ENCODE results near the gene SH3BP5. TPM values are rescaled to one million over a fixed set of nuclear protein-coding genes. Genes with fewer than 3 reads are reported as not detected.

SH3BP5 gene
- total and polyA plus RNA-seq, 2 donors (not counting 1 experiment from before 2014, with no cell fraction given): 76.6 to 92.3 TPM

DNA sequence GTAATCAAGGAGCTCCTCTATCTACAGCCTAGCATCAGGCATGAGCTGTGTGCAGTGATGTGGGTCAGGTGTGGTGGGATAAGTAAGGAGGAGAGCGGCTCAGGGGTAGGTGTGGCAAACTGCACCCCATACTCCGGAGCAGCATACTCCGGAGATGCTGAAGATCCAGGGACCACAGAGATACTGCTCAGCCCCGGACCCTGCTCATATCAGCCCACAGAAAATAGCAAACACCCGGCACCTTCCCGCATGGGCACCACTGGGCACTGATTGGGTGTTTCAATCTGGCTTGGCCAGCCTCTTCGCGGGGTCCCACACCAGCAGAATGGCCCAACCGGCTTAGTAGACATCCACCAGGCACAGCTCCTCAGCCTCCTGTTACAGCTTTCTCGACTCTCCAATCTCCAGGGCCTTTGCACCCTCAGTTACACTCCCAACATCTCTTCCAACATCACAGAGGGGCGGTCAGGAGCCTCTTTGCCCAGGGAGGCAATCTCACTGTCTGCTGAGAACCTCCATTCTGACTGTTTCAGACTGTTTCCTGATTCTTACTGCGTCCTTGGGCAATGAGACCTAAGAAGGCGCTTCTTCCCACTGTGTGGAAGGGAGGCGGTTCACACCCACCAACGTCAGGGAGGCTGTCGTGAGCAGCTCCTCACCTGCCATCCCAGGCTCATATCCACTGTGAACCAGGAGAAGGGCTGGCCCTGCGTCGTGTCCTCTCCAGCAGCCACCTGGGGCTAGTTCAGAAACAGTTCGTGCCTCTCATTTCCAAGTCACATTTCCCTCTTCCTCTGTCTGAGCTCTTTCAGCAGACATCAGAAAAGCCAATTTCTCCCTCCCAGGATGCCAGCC lies 66.5 kb downstream of the SH3BP5 start:
- Histone ChIP-seq H3K4me2 (replicated peaks; ENCODE audit: low read depth, low read length, poor library complexity, severe bottlenecking) (no peak overlapping the region), H3K27ac (ENCODE audit: low read length in 2 of 2) (no peak overlapping the region), H3K9me3 (ENCODE audit: control extremely low read depth in 1 of 3, control insufficient read depth in 2 of 3, insufficient read depth in 1 of 3, low read length in 2 of 3) (no peaks in the 10 kb centered on the region), H3K79me2 (ENCODE audit: control insufficient read depth, insufficient read depth, low read length) (peaks cover 97% of the 10 kb centered on the region), H3K36me3 (replicated peaks in 1 of 2; ENCODE audit: control extremely low read depth in 1 of 2, control insufficient read depth in 1 of 2, extremely low read depth in 1 of 2, insufficient read depth in 2 of 2, low read length in 1 of 2) (peaks cover 12 to 65% of the 10 kb centered on the region in 2 experiments), H4K20me1 (ENCODE audit: control insufficient read depth, insufficient read depth, low read length, poor library complexity, severe bottlenecking) (peaks cover 97% of the 10 kb centered on the region), H3K9ac (ENCODE audit: low read length) (no peak overlapping the region), H3K4me1 (ENCODE audit: control insufficient read depth in 2 of 2, insufficient read depth in 2 of 2, low read length in 2 of 2) (peaks cover 48 to 56% of the 10 kb centered on the region in 2 donors), H3K27me3 (replicated peaks in 1 of 4; ENCODE audit: control extremely low read depth in 1 of 4, control insufficient read depth in 3 of 4, insufficient read depth in 4 of 4, low read length in 3 of 4) (no peaks in the 10 kb centered on the region), H2AFZ (ENCODE audit: insufficient read depth, low read depth, low read length, poor library complexity, severe bottlenecking) (no peak overlapping the region), H3K4me3 (ENCODE audit: control extremely low read depth in 1 of 5, extremely low read depth in 1 of 5, insufficient read depth in 1 of 5, low read depth in 2 of 5, low read length in 4 of 5) (no peak overlapping the region)
- no peak for TF ChIP-seq EZH2 (IDR thresholded peaks at IDR 0.05; ENCODE audit: borderline replicate concordance, insufficient read depth, low read depth, low read length, poor library complexity, severe bottlenecking)
- TF ChIP-seq, protein P1, sequence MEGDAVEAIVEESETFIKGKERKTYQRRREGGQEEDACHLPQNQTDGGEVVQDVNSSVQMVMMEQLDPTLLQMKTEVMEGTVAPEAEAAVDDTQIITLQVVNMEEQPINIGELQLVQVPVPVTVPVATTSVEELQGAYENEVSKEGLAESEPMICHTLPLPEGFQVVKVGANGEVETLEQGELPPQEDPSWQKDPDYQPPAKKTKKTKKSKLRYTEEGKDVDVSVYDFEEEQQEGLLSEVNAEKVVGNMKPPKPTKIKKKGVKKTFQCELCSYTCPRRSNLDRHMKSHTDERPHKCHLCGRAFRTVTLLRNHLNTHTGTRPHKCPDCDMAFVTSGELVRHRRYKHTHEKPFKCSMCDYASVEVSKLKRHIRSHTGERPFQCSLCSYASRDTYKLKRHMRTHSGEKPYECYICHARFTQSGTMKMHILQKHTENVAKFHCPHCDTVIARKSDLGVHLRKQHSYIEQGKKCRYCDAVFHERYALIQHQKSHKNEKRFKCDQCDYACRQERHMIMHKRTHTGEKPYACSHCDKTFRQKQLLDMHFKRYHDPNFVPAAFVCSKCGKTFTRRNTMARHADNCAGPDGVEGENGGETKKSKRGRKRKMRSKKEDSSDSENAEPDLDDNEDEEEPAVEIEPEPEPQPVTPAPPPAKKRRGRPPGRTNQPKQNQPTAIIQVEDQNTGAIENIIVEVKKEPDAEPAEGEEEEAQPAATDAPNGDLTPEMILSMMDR (IDR thresholded peaks at IDR 0.05): no peak
- no peak overlapping the region for H3K4me3 Mint-ChIP-seq
- H3K27ac Mint-ChIP-seq: peak overlapping the region; percentile 46
- DNase-seq (no peak), ATAC-seq (ENCODE audit: low read depth) (no peak)
- no peaks in the 10 kb centered on the region for H3K9me3 Mint-ChIP-seq (ENCODE audit: insufficient read depth)
- intact Hi-C loops (cut with micrococcal nuclease): no loop called here
- ChIA-PET POLR2A (interaction anchor here (0.6 to 1.5 kb wide), 3 partner anchors 34 to 147 kb away, joined by 3 to 6 read pairs (median 3); no protein-coding TSS in a partner anchor), CTCF (interaction anchor here (0.6 to 13.8 kb wide), 15 partner anchors 7 to 137 kb away, joined by 3 to 421 read pairs (median 26); partner anchors contain the start of gene SH3BP5)
- H3K4me1 Mint-ChIP-seq: peaks cover 69% of the 10 kb centered on the region
- H3K27me3 Mint-ChIP-seq: no peaks in the 10 kb centered on the region
- 93% methylated on average over 18 of the region's 19 CpGs for WGBS (ENCODE audit: insufficient coverage)

DNA sequence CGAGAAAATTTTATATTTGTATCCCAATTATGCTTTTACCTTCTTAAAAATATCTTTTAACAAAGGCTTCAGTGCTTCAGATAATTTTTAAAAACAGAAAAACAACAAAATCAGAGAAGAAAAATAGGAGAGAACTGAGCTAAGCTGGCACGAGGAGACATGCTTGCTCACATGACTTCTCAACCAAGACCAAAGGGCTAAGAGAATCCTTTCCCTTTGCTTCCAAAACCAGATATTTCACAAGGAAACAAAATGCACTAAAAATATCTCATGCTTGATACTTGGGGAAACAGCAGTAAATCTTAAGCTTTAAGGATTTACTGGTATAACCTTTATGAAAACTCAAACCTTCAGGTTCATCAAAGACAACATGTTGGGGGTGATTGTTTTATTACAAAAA lies 67.9 kb downstream of the SH3BP5 start:
- Mint-ChIP-seq H3K4me1 (peaks cover 58% of the 10 kb centered on the region), H3K27ac (no peak overlapping the region), H3K4me3 (no peak overlapping the region), H3K9me3 (ENCODE audit: insufficient read depth) (no peaks in the 10 kb centered on the region), H3K27me3 (no peaks in the 10 kb centered on the region)
- no peaks in the 10 kb centered on the region for H3K27me3 ChIP-seq (replicated peaks in 1 of 4; ENCODE audit: control extremely low read depth in 1 of 4, control insufficient read depth in 3 of 4, insufficient read depth in 4 of 4, low read length in 3 of 4)
- CTCF ChIA-PET: interaction anchor here (1.2 to 13.8 kb wide), 8 partner anchors 11 to 138 kb away, joined by 3 to 421 read pairs (median 43); partner anchors contain the start of gene SH3BP5
- H3K9me3 ChIP-seq (ENCODE audit: control extremely low read depth in 1 of 3, control insufficient read depth in 2 of 3, insufficient read depth in 1 of 3, low read length in 2 of 3): no peaks in the 10 kb centered on the region
- H3K27ac ChIP-seq (ENCODE audit: low read length in 2 of 2): peak overlapping the region in 1 of 2 donors; percentile 42
- no peak overlapping the region for H2AFZ ChIP-seq (ENCODE audit: insufficient read depth, low read depth, low read length, poor library complexity, severe bottlenecking)
- H3K4me3 ChIP-seq (ENCODE audit: control extremely low read depth in 1 of 5, extremely low read depth in 1 of 5, insufficient read depth in 1 of 5, low read depth in 2 of 5, low read length in 4 of 5): no peak overlapping the region
- no peak for DNase-seq
- TF ChIP-seq, protein P1 (IDR thresholded peaks at IDR 0.05): no peak
- no peak for TF ChIP-seq EZH2 (IDR thresholded peaks at IDR 0.05; ENCODE audit: borderline replicate concordance, insufficient read depth, low read depth, low read length, poor library complexity, severe bottlenecking)
- WGBS (ENCODE audit: insufficient coverage): no CpG with 5 or more reads among the region's 2 CpGs
- peaks cover 92% of the 10 kb centered on the region for H3K79me2 ChIP-seq (ENCODE audit: control insufficient read depth, insufficient read depth, low read length)
- intact Hi-C loops (cut with micrococcal nuclease): no loop called here
- H3K4me2 ChIP-seq (replicated peaks; ENCODE audit: low read depth, low read length, poor library complexity, severe bottlenecking): peak overlapping the region; percentile 21
- peaks cover 97% of the 10 kb centered on the region for H4K20me1 ChIP-seq (ENCODE audit: control insufficient read depth, insufficient read depth, low read length, poor library complexity, severe bottlenecking)
- POLR2A ChIA-PET: interaction anchor here (0.7 to 1.5 kb wide), 2 partner anchors 142 to 204 kb away, joined by 3 to 5 read pairs; no protein-coding TSS in a partner anchor
- no peak for ATAC-seq (ENCODE audit: low read depth)
- H3K9ac ChIP-seq (ENCODE audit: low read length): no peak overlapping the region
- peaks cover 14 to 70% of the 10 kb centered on the region in 2 experiments for H3K36me3 ChIP-seq (replicated peaks in 1 of 2; ENCODE audit: control extremely low read depth in 1 of 2, control insufficient read depth in 1 of 2, extremely low read depth in 1 of 2, insufficient read depth in 2 of 2, low read length in 1 of 2)
- H3K4me1 ChIP-seq (ENCODE audit: control insufficient read depth in 2 of 2, insufficient read depth in 2 of 2, low read length in 2 of 2): peaks cover 36 to 42% of the 10 kb centered on the region in 2 donors

Measured in B cell (primary cell).